ENCODE data around the gene SUN3. TPM values are rescaled to one million over a fixed set of nuclear protein-coding genes. Genes with fewer than 3 reads are reported as not detected.

SUN3 gene
- total RNA-seq, 2 experiments from 2014 or later = not detected

Other genes with a start within 250 kb of the SUN3 start
- gene PKD1L1, start 80.6 kb downstream of the SUN3 start, total RNA-seq = under 1 TPM; 0.17 to 0.34 TPM
- 10 to 100 TPM; 40.6 to 44.9 TPM for gene HUS1, start 49.5 kb downstream of the SUN3 start, total RNA-seq
- gene C7orf57, start 6.4 kb upstream of the SUN3 start, total RNA-seq = under 1 TPM; 0.14 to 0.40 TPM
- 10 to 100 TPM; 50.4 to 55.1 TPM for gene UPP1, start 60.2 kb upstream of the SUN3 start, total RNA-seq
- under 1 TPM; 0.06 to 0.17 TPM for gene ABCA13, start 142.4 kb upstream of the SUN3 start, total RNA-seq